HepG2 (cell line): Measurements from ENCODE around the gene BHMT.

Experiments used
- BRCA1 ChIP-seq: sonication (generic); formaldehyde crosslinking; IDR thresholded peaks from 2 replicates; pipeline ENCODE4 v1.4.0; 2020; ENCODE audit warnings: missing genetic modification reagents
- CHD2 ChIP-seq: IDR thresholded peaks from 2 replicates; pipeline ENCODE4 v1.6.1; 2011; ENCODE audit warnings: low read depth, low read length, improper control_type of control experiment
- CTCF ChIP-seq: sonication (generic); formaldehyde crosslinking; IDR thresholded peaks from 2 replicates; pipeline ENCODE4 v1.5.0; 2020; ENCODE audit warnings: mild to moderate bottlenecking, missing genetic modification reagents, moderate library complexity
- MAX ChIP-seq: IDR thresholded peaks from 2 replicates; pipeline ENCODE4 v1.6.1; 2012; ENCODE audit warnings: inconsistent platforms
- PAX8 ChIP-seq: sonication (generic); formaldehyde crosslinking; IDR thresholded peaks from 2 replicates; pipeline ENCODE4 v1.8.0; 2022; ENCODE audit warnings: mild to moderate bottlenecking, missing genetic modification reagents, borderline replicate concordance
- POLR2A ChIP-seq, 2 experiments: IDR thresholded peaks; 2 replicates each; pipeline ENCODE4 v1.6.1; 2011; ENCODE audit warnings: low read depth in 2 of 2, low read length in 2 of 2, mild to moderate bottlenecking in 1 of 2, moderate library complexity in 1 of 2; ENCODE audit not compliant: insufficient read depth in 1 of 2
- SP4 ChIP-seq: sonication (generic); formaldehyde crosslinking; IDR thresholded peaks from 2 replicates; pipeline ENCODE4 v1.8.1; 2023; ENCODE audit warnings: mild to moderate bottlenecking, missing genetic modification reagents
- SPEN ChIP-seq: sonication (generic); formaldehyde crosslinking; IDR thresholded peaks from 2 replicates; pipeline ENCODE4 v1.5.1; 2020; ENCODE audit warnings: low read depth, mild to moderate bottlenecking, missing genetic modification reagents
- SUZ12 ChIP-seq: fragments of 150-350 bp; IDR thresholded peaks from 2 replicates; pipeline ENCODE4 v1.6.1; 2014; ENCODE audit warnings: low read depth, low read length
- TFAP4 ChIP-seq: sonication (generic); IDR thresholded peaks from 2 replicates; pipeline ENCODE4 v1.6.1; 2016; ENCODE audit warnings: low read depth, borderline replicate concordance
- ZFYVE20 ChIP-seq: sonication (generic); formaldehyde crosslinking; IDR thresholded peaks from 2 replicates; pipeline ENCODE4 v1.8.0; 2023; ENCODE audit warnings: low read depth, mild to moderate bottlenecking, moderate library complexity, missing genetic modification reagents, borderline replicate concordance
- ZNF12 ChIP-seq: sonication (generic); formaldehyde crosslinking; IDR thresholded peaks from 2 replicates; pipeline ENCODE4 v1.5.0; 2020; ENCODE audit warnings: missing genetic modification reagents

- TF ChIP-seq ZFYVE20 (CRISPR knock-in tag): no peak
- no peak for TF ChIP-seq POLR2A (IDR thresholded peaks at IDR 0.05; ENCODE audit: insufficient read depth in 1 of 2, low read depth in 2 of 2, low read length in 2 of 2)
- no peak for TF ChIP-seq CTCF
- no peak for TF ChIP-seq SPEN (CRISPR knock-in tag)
- TF ChIP-seq SUZ12: no peak
- no peak for TF ChIP-seq MAX
- no peak for TF ChIP-seq TFAP4
- TF ChIP-seq ZNF12: no peak
- TF ChIP-seq SP4 (CRISPR knock-in tag): no peak
- TF ChIP-seq PAX8 (CRISPR knock-in tag): no peak
- TF ChIP-seq CHD2: no peak
- TF ChIP-seq BRCA1: no peak
These were observed 25.0 kb downstream of the BHMT start for GRCh38 chr5:79136618-79137017.
